Measurements from ENCODE around the gene IGSF8. TPM values are rescaled to one million over a fixed set of nuclear protein-coding genes. Genes with fewer than 3 reads are reported as not detected.

Gene IGSF8
- total RNA-seq, 1 donor from 2014 or later = 24.0 TPM

- peaks cover 83% of the 10 kb centered on the region for H3K27me3 Mint-ChIP-seq (ENCODE audit: unreplicated experiment)
- no peaks in the 10 kb centered on the region for H3K36me3 Mint-ChIP-seq (ENCODE audit: unreplicated experiment)
- H3K4me3 Mint-ChIP-seq (ENCODE audit: unreplicated experiment) = no peak overlapping the region
- DNase-seq (ENCODE audit: extremely low spot score, unreplicated experiment) = no peak
- H3K4me1 Mint-ChIP-seq (ENCODE audit: unreplicated experiment) = peaks cover 7% of the 10 kb centered on the region
- no peak overlapping the region for H3K27ac Mint-ChIP-seq (ENCODE audit: unreplicated experiment)
- TF ChIP-seq, protein P1, sequence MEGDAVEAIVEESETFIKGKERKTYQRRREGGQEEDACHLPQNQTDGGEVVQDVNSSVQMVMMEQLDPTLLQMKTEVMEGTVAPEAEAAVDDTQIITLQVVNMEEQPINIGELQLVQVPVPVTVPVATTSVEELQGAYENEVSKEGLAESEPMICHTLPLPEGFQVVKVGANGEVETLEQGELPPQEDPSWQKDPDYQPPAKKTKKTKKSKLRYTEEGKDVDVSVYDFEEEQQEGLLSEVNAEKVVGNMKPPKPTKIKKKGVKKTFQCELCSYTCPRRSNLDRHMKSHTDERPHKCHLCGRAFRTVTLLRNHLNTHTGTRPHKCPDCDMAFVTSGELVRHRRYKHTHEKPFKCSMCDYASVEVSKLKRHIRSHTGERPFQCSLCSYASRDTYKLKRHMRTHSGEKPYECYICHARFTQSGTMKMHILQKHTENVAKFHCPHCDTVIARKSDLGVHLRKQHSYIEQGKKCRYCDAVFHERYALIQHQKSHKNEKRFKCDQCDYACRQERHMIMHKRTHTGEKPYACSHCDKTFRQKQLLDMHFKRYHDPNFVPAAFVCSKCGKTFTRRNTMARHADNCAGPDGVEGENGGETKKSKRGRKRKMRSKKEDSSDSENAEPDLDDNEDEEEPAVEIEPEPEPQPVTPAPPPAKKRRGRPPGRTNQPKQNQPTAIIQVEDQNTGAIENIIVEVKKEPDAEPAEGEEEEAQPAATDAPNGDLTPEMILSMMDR (IDR thresholded peaks at IDR 0.05) = no peak
- no peaks in the 10 kb centered on the region for H3K9me3 Mint-ChIP-seq (ENCODE audit: unreplicated experiment)
These were observed 30.2 kb downstream of the IGSF8 start for GRCh38 chr1:160068225-160068624.

GRCh38 chr1:160066829-160067745 lies 31.3 kb downstream of the IGSF8 start:
- peaks cover 7% of the 10 kb centered on the region for H3K4me1 Mint-ChIP-seq (ENCODE audit: unreplicated experiment)
- no peak for DNase-seq (ENCODE audit: extremely low spot score, unreplicated experiment)
- peaks cover 80% of the 10 kb centered on the region for H3K27me3 Mint-ChIP-seq (ENCODE audit: unreplicated experiment)
- H3K9me3 Mint-ChIP-seq (ENCODE audit: unreplicated experiment) = no peaks in the 10 kb centered on the region
- no peak overlapping the region for H3K4me3 Mint-ChIP-seq (ENCODE audit: unreplicated experiment)
- TF ChIP-seq, protein P1 (IDR thresholded peaks at IDR 0.05) = no peak
- H3K27ac Mint-ChIP-seq (ENCODE audit: unreplicated experiment) = no peak overlapping the region
- H3K36me3 Mint-ChIP-seq (ENCODE audit: unreplicated experiment) = no peaks in the 10 kb centered on the region

DNA sequence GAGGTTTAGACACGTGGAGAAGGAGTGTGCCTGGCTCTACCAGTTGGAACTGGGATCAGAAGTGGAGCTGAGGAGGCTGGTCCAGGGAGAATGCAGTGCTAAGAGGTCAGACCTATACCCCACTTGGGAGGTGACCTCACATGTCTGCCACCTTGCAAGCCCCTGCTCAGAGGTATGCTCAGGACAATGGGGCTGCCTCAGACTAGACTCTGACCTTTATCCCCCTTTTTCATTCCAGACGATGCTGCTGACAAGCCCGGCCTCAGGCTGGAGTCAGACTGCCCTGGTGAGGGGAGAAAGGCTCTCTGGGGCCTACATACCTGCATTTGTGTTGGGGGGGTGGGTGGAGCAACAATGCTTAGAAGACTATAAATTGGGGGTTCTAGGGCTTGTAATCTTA lies 33.7 kb downstream of the IGSF8 start:
- H3K4me3 Mint-ChIP-seq (ENCODE audit: unreplicated experiment) = no peak overlapping the region
- TF ChIP-seq, protein P1 (IDR thresholded peaks at IDR 0.05) = no peak
- DNase-seq (ENCODE audit: extremely low spot score, unreplicated experiment) = no peak

DNA sequence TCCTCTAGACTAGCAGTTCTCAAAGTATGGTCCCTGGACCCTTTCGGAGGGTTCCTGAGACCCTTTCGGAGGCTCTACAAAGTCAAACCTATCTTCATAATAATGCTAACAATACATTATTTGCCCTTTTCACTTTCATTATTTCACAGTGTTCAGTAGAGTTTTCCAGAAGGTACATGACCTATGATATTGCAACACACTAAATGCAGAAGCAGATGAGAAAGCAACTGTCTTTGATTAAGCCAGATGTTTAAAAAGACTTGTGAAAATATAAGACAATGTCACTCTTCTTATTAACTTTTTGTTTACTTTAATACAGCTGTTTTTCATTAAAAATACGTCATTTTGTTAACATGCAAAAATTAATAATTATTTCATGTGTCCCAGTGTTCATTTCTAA lies 34.3 kb downstream of the IGSF8 start:
- H3K9me3 Mint-ChIP-seq (ENCODE audit: unreplicated experiment) = no peaks in the 10 kb centered on the region
- DNase-seq (ENCODE audit: extremely low spot score, unreplicated experiment) = no peak
- TF ChIP-seq, protein P1 (IDR thresholded peaks at IDR 0.05) = no peak
- no peaks in the 10 kb centered on the region for H3K4me1 Mint-ChIP-seq (ENCODE audit: unreplicated experiment)
- no peak overlapping the region for H3K27ac Mint-ChIP-seq (ENCODE audit: unreplicated experiment)
- H3K36me3 Mint-ChIP-seq (ENCODE audit: unreplicated experiment) = no peaks in the 10 kb centered on the region
- no peak overlapping the region for H3K4me3 Mint-ChIP-seq (ENCODE audit: unreplicated experiment)
- peaks cover 75% of the 10 kb centered on the region for H3K27me3 Mint-ChIP-seq (ENCODE audit: unreplicated experiment)

More for the DNA sequence above, 33.7 kb downstream of the IGSF8 start:
- Mint-ChIP-seq H3K27me3 (ENCODE audit: unreplicated experiment) (peaks cover 74% of the 10 kb centered on the region), H3K27ac (ENCODE audit: unreplicated experiment) (no peak overlapping the region), H3K36me3 (ENCODE audit: unreplicated experiment) (no peaks in the 10 kb centered on the region), H3K9me3 (ENCODE audit: unreplicated experiment) (no peaks in the 10 kb centered on the region), H3K4me1 (ENCODE audit: unreplicated experiment) (no peaks in the 10 kb centered on the region)

GRCh38 chr1:160063176-160063575 lies 35.2 kb downstream of the IGSF8 start:
- H3K9me3 Mint-ChIP-seq (ENCODE audit: unreplicated experiment) = no peaks in the 10 kb centered on the region
- no peaks in the 10 kb centered on the region for H3K36me3 Mint-ChIP-seq (ENCODE audit: unreplicated experiment)
- H3K4me1 Mint-ChIP-seq (ENCODE audit: unreplicated experiment) = no peaks in the 10 kb centered on the region
- H3K4me3 Mint-ChIP-seq (ENCODE audit: unreplicated experiment) = no peak overlapping the region
- DNase-seq (ENCODE audit: extremely low spot score, unreplicated experiment) = no peak
- peaks cover 74% of the 10 kb centered on the region for H3K27me3 Mint-ChIP-seq (ENCODE audit: unreplicated experiment)
- no peak overlapping the region for H3K27ac Mint-ChIP-seq (ENCODE audit: unreplicated experiment)
- TF ChIP-seq, protein P1 (IDR thresholded peaks at IDR 0.05) = no peak
